Heart left ventricle (tissue), 16 donors: ENCODE results near the gene KCNQ1. TPM values are rescaled to one million over a fixed set of nuclear protein-coding genes. Genes with fewer than 3 reads are reported as not detected.

Experiments
- ATAC-seq, 4 donors: fragments of 200-7000 bp; cut with Tn5 transposase; one replicate each; pipeline ENCODE4 v1.9.1; 2020 to 2022; ENCODE audit warnings: moderate library complexity in 4 of 4, mild to moderate bottlenecking in 3 of 4, moderate number of reproducible peaks in 1 of 4
- DNase-seq, 5 donors: peaks; one replicate each; pipeline ENCODE4 v3.0.0-alpha.2; 2020
- H3K27ac ChIP-seq, 12 donors: fragments of 200-600 bp; sonication (generic) in 4 of 12; one replicate each; pipeline versions ENCODE4 v1.5.0 to v1.8.0; 2016 to 2022; ENCODE audit warnings: mild to moderate bottlenecking in 2 of 12
- H3K27me3 ChIP-seq, 9 donors: fragments of 200-600 bp; sonication (generic) in 2 of 9; one replicate each; pipeline versions ENCODE4 v1.5.1 to v1.8.0; 2016 to 2022; ENCODE audit warnings: mild to moderate bottlenecking in 3 of 9
- H3K36me3 ChIP-seq, 9 donors: fragments of 200-600 bp; sonication (generic) in 2 of 9; one replicate each; pipeline versions ENCODE4 v1.5.0 to v1.8.0; 2018 to 2022; ENCODE audit warnings: mild to moderate bottlenecking in 2 of 9
- H3K4me1 ChIP-seq, 12 donors: fragments of 200-600 bp; sonication (generic) in 4 of 12; one replicate each; pipeline versions ENCODE4 v1.5.0 to v1.8.0; 2016 to 2022; ENCODE audit warnings: mild to moderate bottlenecking in 3 of 12
- H3K4me3 ChIP-seq, 12 donors: fragments of 200-600 bp; sonication (generic) in 4 of 12; one replicate each; pipeline versions ENCODE4 v1.5.0 to v1.8.0; 2017 to 2022; ENCODE audit warnings: mild to moderate bottlenecking in 9 of 12, moderate library complexity in 4 of 12
- H3K9me3 ChIP-seq, 12 donors: fragments of 200-600 bp; sonication (generic) in 4 of 12; one replicate each; pipeline versions ENCODE4 v1.5.0 to v1.8.0; 2016 to 2022; ENCODE audit warnings: mild to moderate bottlenecking in 1 of 12
- CTCF ChIP-seq, 12 donors: fragments of 200-600 bp; sonication (generic) in 4 of 12; IDR thresholded peaks; one replicate each; pipeline versions ENCODE4 v1.5.0 to v1.8.0; 2018 to 2022; ENCODE audit warnings: antibody characterized with exemption in 12 of 12, mild to moderate bottlenecking in 5 of 12
- POLR2A ChIP-seq, 2 donors: fragments of 450-650 bp; IDR thresholded peaks; one replicate each; pipeline ENCODE4 v1.6.1; 2017; ENCODE audit warnings: antibody characterized with exemption in 2 of 2, mild to moderate bottlenecking in 2 of 2, moderate library complexity in 2 of 2
- WGBS, 4 donors: extraction: QIAGEN DNeasy Blood & Tissue Kit in 2 of 4; methylation state at CpG; one replicate each; pipeline versions ENCODE4 v1.1.5 to v1.1.7; 2013 to 2018; 5-methylcytosine and 5-hydroxymethylcytosine counted together
- intact Hi-C, 10 donors: fragments of 100-400 bp; cut with DNase I; formaldehyde crosslinking; loops; one replicate each; pipeline versions ENCODE4 v1.11.1 to v1.14.2; 2022
- polyA plus RNA-seq, 2 donors: library from polyadenylated mRNA; stranded (reverse); fragments of 200-250 nt; gene quantifications; one replicate each; pipeline ENCODE4 v1.2.3, GENCODE V29; 2013
- total RNA-seq, 9 donors: library from RNA; depleted of rRNA in 2 of 9; stranded (reverse); fragments of >200 nt in 2 of 9; fragmentation: NEBNext Ultra II Directional in 3 of 9; extraction: Animal tissue kit (Norgen Biotek cat#: 25700) in 3 of 9; gene quantifications; one replicate each; pipeline versions ENCODE4 v1.1.0 to v1.2.4, GENCODE V29; 2016 to 2023
- donor health status: ischemic (EF 13 %, LVEDD 7.1; RV severe dilation, severe dysfunction).
- donor health status: healthy with polysubstance abuse.
- donor health status: DM: no; HTN: yes; CAD: no.
- donor health status: DM: no; HTN: no; CAD: no.
- donor health status: ischemic (EF 25% LVEDD 6.9; RV normal size, moderate dysfunction).
- donor health status: ischemic (EF 25% LVEDD 5.7; RV mildly dilated, moderate dysfunction).
- donor health status: healthy.
- donor health status: DM: yes; HTN: yes; CAD: no.
- donor health status: ischemic (EF 35%, LVEDD 5.7; RV mildly dilated, moderate dysfunction).
- donor health status: nonischemic (EF 11% LVEDD 7.7; RV severe dilation, severe dysfunction).
- donor health status: DM: yes; HTN: yes; CAD: no.
- donor health status: PGD.
- donor health status: ischemic (EF 29% LVEDD 5.4; RV normal size, mild dysfunction).
- donor health status: nonischemic (EF 23%, LVEDD 6.1; RV moderate dilation, normal function).

KCNQ1 gene
- total and polyA plus RNA-seq, 11 donors, result 18.6 to 42.4 (median 31.4) TPM

- H3K36me3 ChIP-seq, result peaks cover 0 to 4% (median 0%) of the 10 kb centered on the region in 9 donors
- no peak overlapping the region for H3K27ac ChIP-seq
- peaks cover 0 to 91% (median 20%) of the 10 kb centered on the region in 12 donors for H3K9me3 ChIP-seq
- H3K4me1 ChIP-seq, result peaks cover 0 to 24% (median 0%) of the 10 kb centered on the region in 12 donors
- intact Hi-C loops, result no loop called here
- ATAC-seq, result no peak
- H3K27me3 ChIP-seq, result no peaks in the 10 kb centered on the region
- no peak for TF ChIP-seq CTCF (IDR thresholded peaks at IDR 0.05)
- TF ChIP-seq POLR2A (IDR thresholded peaks at IDR 0.05), result no peak
- WGBS, 4 donors, result 85 to 88% (median 86%) methylated on average over 6 of the region's 6 CpGs
- no peak overlapping the region for H3K4me3 ChIP-seq
- no peak for DNase-seq
These were observed 210.4 kb downstream of the KCNQ1 start for GRCh38 chr11:2655016-2655719.

GRCh38 chr11:2655834-2656622 lies 211.2 kb downstream of the KCNQ1 start:
- Histone ChIP-seq H3K4me3 (no peak overlapping the region), H3K4me1 (peaks cover 0 to 24% (median 0%) of the 10 kb centered on the region in 12 donors), H3K27ac (no peak overlapping the region), H3K9me3 (peaks cover 0 to 91% (median 17%) of the 10 kb centered on the region in 12 donors), H3K36me3 (peaks cover 0 to 4% (median 0%) of the 10 kb centered on the region in 9 donors), H3K27me3 (no peaks in the 10 kb centered on the region)
- ATAC-seq, result peak in 1 of 4 donors; percentile 54
- peak in 1 of 5 donors; percentile 39 for DNase-seq
- intact Hi-C loops, result no loop called here
- TF ChIP-seq CTCF (IDR thresholded peaks at IDR 0.05), result no peak
- TF ChIP-seq POLR2A (IDR thresholded peaks at IDR 0.05), result no peak
- 68 to 72% (median 69%) methylated on average over 6 of the region's 6 CpGs for WGBS, 4 donors

GRCh38 chr11:2656859-2657258 lies 212.1 kb downstream of the KCNQ1 start:
- ATAC-seq (no peak), DNase-seq (no peak)
- peaks cover 0 to 24% (median 0%) of the 10 kb centered on the region in 12 donors for H3K4me1 ChIP-seq
- H3K9me3 ChIP-seq, result peaks cover 0 to 88% (median 16%) of the 10 kb centered on the region in 12 donors
- H3K27ac ChIP-seq, result no peak overlapping the region
- no peak overlapping the region for H3K4me3 ChIP-seq
- H3K36me3 ChIP-seq, result peaks cover 0 to 6% (median 0%) of the 10 kb centered on the region in 9 donors
- TF ChIP-seq CTCF (IDR thresholded peaks at IDR 0.05), result no peak
- no peak for TF ChIP-seq POLR2A (IDR thresholded peaks at IDR 0.05)
- no peaks in the 10 kb centered on the region for H3K27me3 ChIP-seq
- 88 to 97% (median 93%) methylated on average over 1 of the region's 1 CpG for whole genome bisulfite sequencing, 4 donors
- intact Hi-C loops, result no loop called here

GRCh38 chr11:2657697-2658284 lies 213.0 kb downstream of the KCNQ1 start:
- no peaks in the 10 kb centered on the region for H3K27me3 ChIP-seq
- TF ChIP-seq CTCF (IDR thresholded peaks at IDR 0.05), result no peak
- TF ChIP-seq POLR2A (IDR thresholded peaks at IDR 0.05), result no peak
- 82 to 89% (median 86%) methylated on average over 8 of the region's 8 CpGs for WGBS, 4 donors
- DNase-seq (no peak), ATAC-seq (peak in 3 of 4 donors; percentile 14 to 70 (median 35))
- no peak overlapping the region for H3K27ac ChIP-seq
- intact Hi-C loops, result no loop called here
- no peak overlapping the region for H3K4me3 ChIP-seq
- H3K36me3 ChIP-seq, result peaks cover 0 to 14% (median 0%) of the 10 kb centered on the region in 9 donors
- peaks cover 0 to 21% (median 0%) of the 10 kb centered on the region in 12 donors for H3K4me1 ChIP-seq
- peaks cover 0 to 79% (median 16%) of the 10 kb centered on the region in 12 donors for H3K9me3 ChIP-seq
